ENCODE measurements around the gene TNNC2.
"Not testable (repeated sequence)": the region's sequence is repeated elsewhere in the genome, so short reads cannot be mapped to it uniquely, and the experiment has no call there.

The TNNC2 gene

GRCh38 chr20:45848969-45849582 is 22.0 kb upstream of the TNNC2 start:
- no peak for DNase-seq (ENCODE audit: low spot score)

- no peak for DNase-seq (ENCODE audit: low spot score)
Measured at GRCh38 chr20:45848421-45848820, 21.3 kb upstream of the TNNC2 start.

- DNase-seq (ENCODE audit: low spot score): no peak
Measured at GRCh38 chr20:45845452-45845851, 18.3 kb upstream of the TNNC2 start.

GRCh38 chr20:45843506-45843905 is 16.4 kb upstream of the TNNC2 start:
- DNase-seq (ENCODE audit: low spot score): no peak

GRCh38 chr20:45842169-45842812 is 15.2 kb upstream of the TNNC2 start:
- DNase-seq (ENCODE audit: low spot score): peak; percentile 61

- no peak for DNase-seq (ENCODE audit: low spot score)
Measured at GRCh38 chr20:45841407-45842129, 14.5 kb upstream of the TNNC2 start.

- no peak for DNase-seq (ENCODE audit: low spot score)
Measured at GRCh38 chr20:45840700-45841198, 13.6 kb upstream of the TNNC2 start.

- no peak for DNase-seq (ENCODE audit: low spot score)
Measured at GRCh38 chr20:45836841-45837240, 9.7 kb upstream of the TNNC2 start.

GRCh38 chr20:45835825-45836224 is 8.7 kb upstream of the TNNC2 start:
- DNase-seq (ENCODE audit: low spot score): peak; percentile 93

GRCh38 chr20:45835329-45835765 is 8.2 kb upstream of the TNNC2 start:
- no peak for DNase-seq (ENCODE audit: low spot score)

- DNase-seq (ENCODE audit: low spot score): no peak
Measured at GRCh38 chr20:45834797-45835161, 7.7 kb upstream of the TNNC2 start.

GRCh38 chr20:45833883-45834796 is 7.0 kb upstream of the TNNC2 start:
- DNase-seq (ENCODE audit: low spot score): peak; percentile 79

- DNase-seq (ENCODE audit: low spot score): peak; percentile 94
Measured at GRCh38 chr20:45833030-45833882, 6.1 kb upstream of the TNNC2 start, which contains the start of gene SNX21. Gene SNX21, plus strand, starts transcription at chr20:45833799. Its CDS starts 121 bp downstream, at chr20:45833920.

- no peak for DNase-seq (ENCODE audit: low spot score)
Measured at GRCh38 chr20:45832619-45833018, 5.5 kb upstream of the TNNC2 start.

GRCh38 chr20:45829673-45830106 is 2.6 kb upstream of the TNNC2 start:
- DNase-seq (ENCODE audit: low spot score): not testable (repeated sequence)

GRCh38 chr20:45828589-45828988 is 1.5 kb upstream of the TNNC2 start:
- no peak for DNase-seq (ENCODE audit: low spot score)

GRCh38 chr20:45827712-45828111 is 600 bp upstream of the TNNC2 start:
- no peak for DNase-seq (ENCODE audit: low spot score)

GRCh38 chr20:45826381-45827019 is 612 bp downstream of the TNNC2 start:
- peak; percentile 63 for DNase-seq (ENCODE audit: low spot score)

GRCh38 chr20:45823949-45824835 is 2.9 kb downstream of the TNNC2 start:
- DNase-seq (ENCODE audit: low spot score): peak; percentile 41

Data from AG08395 (cell line).